HG03571 (cell line): Measurements from ENCODE around the gene EDDM3A.
"Not testable (repeated sequence)": the region's sequence is repeated elsewhere in the genome, so short reads cannot be mapped to it uniquely, and the experiment has no call there.

Experiments
- ATAC-seq: cut with Tn5 transposase; IDR thresholded peaks from one replicate; pipeline ENCODE4 v1.9.1; 2021; ENCODE audit not compliant: unreplicated experiment

Gene EDDM3A

GRCh38 chr14:20745571-20746358 is at the start of gene EDDM3A:
Gene EDDM3A, plus strand, starts transcription at chr14:20745887. Its CDS starts 1,694 bp downstream, at chr14:20747581.
- no peak for ATAC-seq

GRCh38 chr14:20696764-20697163 is 48.9 kb upstream of the EDDM3A start:
- ATAC-seq: no peak

GRCh38 chr14:20697273-20698017 is 48.2 kb upstream of the EDDM3A start:
- ATAC-seq: no peak

- ATAC-seq: no peak
Observed at GRCh38 chr14:20698018-20698329, 47.7 kb upstream of the EDDM3A start.

- ATAC-seq: no peak
Observed at GRCh38 chr14:20698934-20699333, 46.8 kb upstream of the EDDM3A start.

- no peak for ATAC-seq
Observed at GRCh38 chr14:20699931-20700330, 45.8 kb upstream of the EDDM3A start.

GRCh38 chr14:20700965-20701364 is 44.7 kb upstream of the EDDM3A start:
- not testable (repeated sequence) for ATAC-seq

GRCh38 chr14:20706657-20707355 is 38.9 kb upstream of the EDDM3A start:
- no peak for ATAC-seq

GRCh38 chr14:20707622-20708021 is 38.1 kb upstream of the EDDM3A start:
- ATAC-seq: no peak

GRCh38 chr14:20711261-20711660 is 34.4 kb upstream of the EDDM3A start:
- ATAC-seq: no peak

- ATAC-seq: no peak
Observed at GRCh38 chr14:20711685-20712084, 34.0 kb upstream of the EDDM3A start.

- no peak for ATAC-seq
Observed at GRCh38 chr14:20712904-20713303, 32.8 kb upstream of the EDDM3A start.

- ATAC-seq: no peak
Observed at GRCh38 chr14:20714593-20715250, 31.0 kb upstream of the EDDM3A start.

- ATAC-seq: no peak
Observed at GRCh38 chr14:20719777-20720176, 25.9 kb upstream of the EDDM3A start.

GRCh38 chr14:20720741-20721140 is 24.9 kb upstream of the EDDM3A start:
- ATAC-seq: no peak

- ATAC-seq: no peak
Observed at GRCh38 chr14:20722016-20722415, 23.7 kb upstream of the EDDM3A start.

- ATAC-seq: no peak
Observed at GRCh38 chr14:20723488-20723887, 22.2 kb upstream of the EDDM3A start.

GRCh38 chr14:20726121-20726520 is 19.6 kb upstream of the EDDM3A start:
- ATAC-seq: not testable (repeated sequence)

GRCh38 chr14:20726531-20726930 is 19.2 kb upstream of the EDDM3A start:
- no peak for ATAC-seq

GRCh38 chr14:20730891-20731290 is 14.8 kb upstream of the EDDM3A start:
- no peak for ATAC-seq

GRCh38 chr14:20732477-20732876 is 13.2 kb upstream of the EDDM3A start:
- no peak for ATAC-seq
